22Rv1 (cell line): ENCODE data around the gene C9orf72.

Experiments
- H3K27ac ChIP-seq: fragments of 450-650 bp; 2 replicates; pipeline ENCODE4 v1.5.1; 2017
- ZFX ChIP-seq: fragments of 450-650 bp; IDR thresholded peaks from 2 replicates; pipeline ENCODE4 v1.6.1; 2017; ENCODE audit warnings: antibody characterized with exemption, borderline replicate concordance
- TF ChIP-seq, protein P1 (sequence below): fragments of 450-650 bp; IDR thresholded peaks from 2 replicates; pipeline ENCODE4 v1.5.1; 2017; ENCODE audit warnings: mild to moderate bottlenecking

C9orf72 gene

GRCh38 chr9:27591672-27592071 is 18.4 kb upstream of the C9orf72 start:
- H3K27ac ChIP-seq: no peak overlapping the region
- no peak for TF ChIP-seq ZFX
- TF ChIP-seq, protein P1, sequence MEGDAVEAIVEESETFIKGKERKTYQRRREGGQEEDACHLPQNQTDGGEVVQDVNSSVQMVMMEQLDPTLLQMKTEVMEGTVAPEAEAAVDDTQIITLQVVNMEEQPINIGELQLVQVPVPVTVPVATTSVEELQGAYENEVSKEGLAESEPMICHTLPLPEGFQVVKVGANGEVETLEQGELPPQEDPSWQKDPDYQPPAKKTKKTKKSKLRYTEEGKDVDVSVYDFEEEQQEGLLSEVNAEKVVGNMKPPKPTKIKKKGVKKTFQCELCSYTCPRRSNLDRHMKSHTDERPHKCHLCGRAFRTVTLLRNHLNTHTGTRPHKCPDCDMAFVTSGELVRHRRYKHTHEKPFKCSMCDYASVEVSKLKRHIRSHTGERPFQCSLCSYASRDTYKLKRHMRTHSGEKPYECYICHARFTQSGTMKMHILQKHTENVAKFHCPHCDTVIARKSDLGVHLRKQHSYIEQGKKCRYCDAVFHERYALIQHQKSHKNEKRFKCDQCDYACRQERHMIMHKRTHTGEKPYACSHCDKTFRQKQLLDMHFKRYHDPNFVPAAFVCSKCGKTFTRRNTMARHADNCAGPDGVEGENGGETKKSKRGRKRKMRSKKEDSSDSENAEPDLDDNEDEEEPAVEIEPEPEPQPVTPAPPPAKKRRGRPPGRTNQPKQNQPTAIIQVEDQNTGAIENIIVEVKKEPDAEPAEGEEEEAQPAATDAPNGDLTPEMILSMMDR: no peak

DNA sequence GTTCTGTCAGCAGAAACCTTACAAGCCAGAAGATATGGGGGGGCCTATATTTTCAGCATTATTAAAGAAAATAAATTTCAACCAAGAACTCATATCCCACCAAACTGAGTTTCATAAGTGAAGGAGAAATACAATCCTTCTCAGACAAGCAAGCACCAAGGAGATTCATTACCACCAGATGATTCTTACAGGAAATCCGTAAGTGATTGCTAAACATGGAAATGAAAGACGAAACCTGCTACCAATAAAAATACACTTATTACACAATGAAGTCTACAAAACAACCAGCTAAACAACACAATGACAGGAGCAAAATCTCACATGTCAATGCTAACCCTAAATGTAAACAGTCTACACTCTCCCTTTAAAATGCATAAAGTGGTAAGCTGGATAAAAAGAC is 17.8 kb upstream of the C9orf72 start:
- no peak for TF ChIP-seq ZFX
- TF ChIP-seq, protein P1: no peak

DNA sequence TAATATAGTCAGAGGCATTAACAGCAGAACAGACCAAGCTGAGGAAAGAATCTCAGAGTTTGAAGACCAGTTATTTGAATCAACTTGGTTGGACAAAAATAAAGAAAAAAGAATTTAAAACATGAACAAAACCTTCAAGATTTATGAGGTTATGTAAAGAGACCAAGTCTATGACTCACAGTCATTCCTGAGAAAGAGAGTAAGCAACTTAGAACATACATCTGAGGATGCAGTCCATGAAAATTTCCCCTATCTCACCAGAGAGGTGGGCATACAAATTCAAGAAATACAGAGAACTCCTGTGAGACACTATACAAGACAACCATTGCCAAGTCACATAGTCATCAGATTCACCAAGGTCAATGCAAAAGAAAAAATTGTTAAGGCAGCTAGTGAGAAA is 17.4 kb upstream of the C9orf72 start:
- TF ChIP-seq, protein P1: no peak
- no peak for TF ChIP-seq ZFX

More for the DNA sequence above, 17.8 kb upstream of the C9orf72 start:
- no peak overlapping the region for H3K27ac ChIP-seq

DNA sequence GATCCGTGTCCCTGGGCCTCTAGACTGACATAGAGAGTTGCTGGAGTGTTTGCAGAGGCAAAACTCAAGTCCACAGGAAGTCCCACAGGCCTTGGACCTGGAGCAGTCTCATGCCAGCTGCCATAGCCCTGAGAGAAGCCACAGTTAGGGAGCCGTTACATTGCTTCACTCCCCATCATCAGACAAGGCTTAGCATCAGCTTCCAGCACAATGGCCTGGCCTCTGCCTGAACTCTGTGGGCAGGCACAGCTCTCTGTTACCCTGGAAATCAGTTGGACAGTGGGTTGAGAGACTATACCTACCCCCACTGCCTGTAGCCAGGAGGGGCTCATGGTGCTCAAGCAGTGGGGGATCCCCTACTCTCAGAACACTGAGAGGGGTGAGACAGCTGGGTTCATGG is 16.2 kb upstream of the C9orf72 start:
- no peak overlapping the region for H3K27ac ChIP-seq

More for the DNA sequence above, 17.4 kb upstream of the C9orf72 start:
- H3K27ac ChIP-seq: no peak overlapping the region

DNA sequence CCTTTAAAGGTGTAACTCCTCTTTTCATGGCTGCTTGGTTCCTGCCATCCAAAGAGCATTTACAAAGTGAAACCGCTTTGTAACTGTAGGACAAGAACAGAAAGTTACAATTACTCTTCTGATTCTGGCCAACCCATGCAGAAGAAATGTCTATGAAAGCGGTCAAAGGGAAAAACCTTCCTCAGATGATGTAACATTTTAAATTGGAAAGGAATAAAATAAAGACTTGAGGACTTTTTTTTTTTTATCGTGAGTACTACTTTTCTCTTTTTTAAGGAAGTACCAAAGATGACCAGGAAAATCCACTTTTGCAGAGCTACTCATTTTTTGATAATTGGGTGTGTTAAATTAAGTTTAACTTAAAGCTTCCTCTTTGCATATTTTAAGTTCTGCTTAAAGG is 13.0 kb upstream of the C9orf72 start:
- TF ChIP-seq, protein P1: no peak
- no peak for TF ChIP-seq ZFX
- no peak overlapping the region for H3K27ac ChIP-seq

More for the DNA sequence above, 16.2 kb upstream of the C9orf72 start:
- TF ChIP-seq, protein P1: no peak
- TF ChIP-seq ZFX: no peak

GRCh38 chr9:27584931-27585330 is 11.7 kb upstream of the C9orf72 start:
- H3K27ac ChIP-seq: no peak overlapping the region
- TF ChIP-seq, protein P1: no peak
- no peak for TF ChIP-seq ZFX

DNA sequence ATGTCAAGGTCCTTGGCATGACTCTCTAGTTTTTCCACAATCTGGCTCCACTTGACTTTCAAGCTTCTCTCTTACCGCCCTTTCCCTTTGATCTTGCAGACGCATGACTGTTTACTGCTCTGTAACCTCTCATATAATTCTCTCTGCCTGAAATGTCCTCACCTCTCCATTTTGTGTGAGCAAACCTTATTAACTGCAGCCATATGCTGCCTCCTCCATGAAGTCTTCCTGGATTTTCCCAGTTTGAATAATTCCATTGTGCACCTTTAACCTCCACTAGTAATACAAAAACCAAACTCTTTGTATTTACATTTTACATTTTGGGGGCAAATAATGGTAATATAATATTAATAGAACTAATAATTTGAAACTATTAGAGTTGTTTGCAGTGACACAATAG is 9.5 kb upstream of the C9orf72 start:
- TF ChIP-seq ZFX: no peak
- no peak overlapping the region for H3K27ac ChIP-seq

DNA sequence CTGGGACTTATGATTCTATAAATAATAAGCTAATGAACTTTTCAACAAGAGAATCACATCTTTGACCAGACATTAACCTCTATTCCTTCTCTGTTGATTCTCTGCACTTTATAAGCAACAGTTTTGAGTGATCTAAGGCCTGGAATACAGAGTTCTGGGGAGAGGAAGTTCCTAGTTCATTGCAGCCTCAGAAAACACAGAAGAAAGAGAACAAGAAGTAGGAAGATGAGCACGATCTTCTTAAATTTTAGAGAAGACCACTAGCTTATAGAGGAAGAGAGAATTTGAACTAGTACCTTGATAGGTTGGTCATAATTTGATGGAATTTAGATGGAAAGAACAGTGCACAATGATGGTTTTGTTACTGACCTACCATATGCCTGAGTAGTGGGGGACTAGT is 8.5 kb upstream of the C9orf72 start:
- TF ChIP-seq ZFX: no peak
- TF ChIP-seq, protein P1: no peak
- H3K27ac ChIP-seq: no peak overlapping the region
